ENCODE measurements around the gene PPP1R10. TPM values are rescaled to one million over a fixed set of nuclear protein-coding genes. Genes with fewer than 3 reads are reported as not detected.
"Not testable (repeated sequence)": the region's sequence is repeated elsewhere in the genome, so short reads cannot be mapped to it uniquely, and the experiment has no call there.

PPP1R10 gene
- polyA plus RNA-seq, 1 donor: 43.6 TPM

DNA sequence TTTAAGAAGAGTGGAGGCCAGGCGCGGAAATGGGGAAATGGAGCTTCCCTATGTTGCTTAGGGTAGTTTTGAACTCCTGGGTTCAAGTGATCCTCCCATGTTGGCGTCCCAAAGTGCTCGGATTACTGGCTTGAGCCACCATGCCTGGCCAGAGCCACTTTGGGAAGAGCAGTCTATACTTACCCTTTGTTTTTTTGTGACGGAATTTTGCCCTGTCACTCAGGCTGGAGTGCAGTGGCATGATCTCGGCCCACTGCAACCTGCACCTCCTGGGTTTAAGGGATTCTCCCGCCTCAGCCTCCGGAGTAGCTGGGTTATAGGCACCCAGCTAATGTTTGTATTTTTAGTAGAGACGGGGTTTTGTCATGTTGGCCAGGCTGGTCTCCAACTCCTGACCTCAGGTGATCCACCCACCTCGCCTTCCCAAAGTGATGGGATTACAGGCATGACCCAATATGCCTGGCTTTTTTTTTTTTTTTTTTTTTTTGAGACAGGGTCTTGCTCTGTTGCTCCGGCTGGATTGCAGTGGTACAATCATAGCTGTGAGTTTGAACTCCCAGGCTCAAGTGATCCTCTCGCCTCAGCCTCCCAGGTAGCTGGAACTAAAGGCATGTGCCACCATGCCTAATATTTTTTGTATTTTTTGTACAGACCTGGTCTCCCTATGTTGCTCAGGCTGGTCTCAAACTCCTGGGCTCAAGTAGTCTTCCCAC, 18.0 kb downstream of the PPP1R10 start:
- H3K36me3 ChIP-seq (ENCODE audit: control insufficient read depth, insufficient read depth, low read length): peaks cover 47% of the 10 kb centered on the region
- no peak for DNase-seq
- no peak overlapping the region for H3K4me3 ChIP-seq (ENCODE audit: low read length)
- no peak overlapping the region for H3K27ac ChIP-seq (ENCODE audit: low read length)
- no peaks in the 10 kb centered on the region for H3K27me3 ChIP-seq (ENCODE audit: control insufficient read depth, insufficient read depth, low read length)
- H3K4me1 ChIP-seq (ENCODE audit: control insufficient read depth, insufficient read depth, low read length): no peaks in the 10 kb centered on the region
- H3K9me3 ChIP-seq (ENCODE audit: control insufficient read depth, low read depth, low read length): no peaks in the 10 kb centered on the region
- no CpG with 5 or more reads among the region's 12 CpGs for WGBS (ENCODE audit: insufficient coverage, low lambda C conversion rate)

DNA sequence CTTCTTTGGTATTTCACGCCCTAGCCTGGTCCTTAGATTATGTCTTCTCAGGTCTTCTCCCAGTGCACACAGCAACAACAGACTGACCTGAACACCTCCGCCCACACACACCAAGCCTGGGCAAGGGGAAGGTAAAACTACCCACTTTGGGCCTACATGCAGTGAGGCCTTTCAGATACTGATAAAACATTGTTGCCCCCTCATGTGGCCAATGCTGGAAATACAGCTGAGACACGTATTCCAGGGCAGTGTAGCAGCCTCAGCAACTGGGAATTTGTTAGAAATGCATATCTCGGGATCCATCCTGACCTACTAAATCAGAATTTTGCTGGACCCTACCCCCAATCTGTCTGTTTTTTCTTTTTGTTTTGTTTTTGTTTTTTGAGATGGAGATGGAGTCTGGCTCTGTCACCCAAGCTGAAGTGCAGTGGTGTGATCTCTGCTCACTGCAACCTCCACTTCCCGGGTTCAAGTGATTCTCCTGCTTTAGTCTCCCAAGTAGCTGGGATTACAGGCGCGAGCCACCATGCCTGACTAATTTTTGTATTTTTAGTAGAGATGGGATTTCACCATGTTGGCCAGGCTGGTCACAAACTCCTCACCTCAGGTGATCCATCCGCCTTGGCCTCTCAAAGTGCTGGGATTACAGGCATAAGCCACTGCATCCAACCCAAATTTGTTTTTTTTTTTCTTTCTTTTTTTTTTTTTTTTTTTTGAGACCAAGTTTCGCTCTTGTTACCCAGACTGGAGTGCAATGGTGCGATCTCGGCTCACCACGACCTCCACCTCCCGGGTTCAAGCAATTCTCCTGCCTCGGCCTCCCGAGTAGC, 19.5 kb downstream of the PPP1R10 start:
- not testable (repeated sequence) for H3K4me1 ChIP-seq (ENCODE audit: control insufficient read depth, insufficient read depth, low read length); H3K27ac ChIP-seq (ENCODE audit: low read length); H3K27me3 ChIP-seq (ENCODE audit: control insufficient read depth, insufficient read depth, low read length); H3K9me3 ChIP-seq (ENCODE audit: control insufficient read depth, low read depth, low read length); H3K4me3 ChIP-seq (ENCODE audit: low read length)
- peak; percentile 34 to 63 for DNase-seq
- peaks cover 41% of the 10 kb centered on the region for H3K36me3 ChIP-seq (ENCODE audit: control insufficient read depth, insufficient read depth, low read length)
- no CpG with 5 or more reads among the region's 15 CpGs for WGBS (ENCODE audit: insufficient coverage, low lambda C conversion rate)

GRCh38 chr6:30592287-30592686, 24.8 kb downstream of the PPP1R10 start:
- H3K4me3 ChIP-seq (ENCODE audit: low read length): no peak overlapping the region
- no peaks in the 10 kb centered on the region for H3K4me1 ChIP-seq (ENCODE audit: control insufficient read depth, insufficient read depth, low read length)
- H3K9me3 ChIP-seq (ENCODE audit: control insufficient read depth, low read depth, low read length): no peaks in the 10 kb centered on the region
- H3K27me3 ChIP-seq (ENCODE audit: control insufficient read depth, insufficient read depth, low read length): no peaks in the 10 kb centered on the region
- peaks cover 65% of the 10 kb centered on the region for H3K36me3 ChIP-seq (ENCODE audit: control insufficient read depth, insufficient read depth, low read length)
- no peak for DNase-seq
- no peak overlapping the region for H3K27ac ChIP-seq (ENCODE audit: low read length)
- WGBS (ENCODE audit: insufficient coverage, low lambda C conversion rate): 100% methylated on average over 1 of the region's 1 CpG

- Histone ChIP-seq H3K36me3 (ENCODE audit: control insufficient read depth, insufficient read depth, low read length) (peaks cover 75% of the 10 kb centered on the region), H3K27ac (ENCODE audit: low read length) (no peak overlapping the region), H3K4me1 (ENCODE audit: control insufficient read depth, insufficient read depth, low read length) (no peaks in the 10 kb centered on the region), H3K4me3 (ENCODE audit: low read length) (no peak overlapping the region), H3K9me3 (ENCODE audit: control insufficient read depth, low read depth, low read length) (no peaks in the 10 kb centered on the region), H3K27me3 (ENCODE audit: control insufficient read depth, insufficient read depth, low read length) (no peaks in the 10 kb centered on the region)
- DNase-seq: no peak
- no CpG with 5 or more reads among the region's 1 CpG for WGBS (ENCODE audit: insufficient coverage, low lambda C conversion rate)
These were observed 26.0 kb downstream of the PPP1R10 start for GRCh38 chr6:30591008-30591407.

DNA sequence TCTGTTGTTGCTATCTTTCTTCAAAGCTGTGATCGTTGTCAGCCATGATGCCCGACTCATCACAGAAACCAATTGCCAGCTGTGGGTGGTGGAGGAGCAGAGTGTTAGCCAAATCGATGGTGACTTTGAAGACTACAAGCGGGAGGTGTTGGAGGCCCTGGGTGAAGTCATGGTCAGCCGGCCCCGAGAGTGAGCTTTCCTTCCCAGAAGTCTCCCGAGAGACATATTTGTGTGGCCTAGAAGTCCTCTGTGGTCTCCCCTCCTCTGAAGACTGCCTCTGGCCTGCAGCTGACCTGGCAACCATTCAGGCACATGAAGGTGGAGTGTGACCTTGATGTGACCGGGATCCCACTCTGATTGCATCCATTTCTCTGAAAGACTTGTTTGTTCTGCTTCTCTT, 26.5 kb downstream of the PPP1R10 start:
- no peaks in the 10 kb centered on the region for H3K9me3 ChIP-seq (ENCODE audit: control insufficient read depth, low read depth, low read length)
- H3K27ac ChIP-seq (ENCODE audit: low read length): no peak overlapping the region
- WGBS (ENCODE audit: insufficient coverage, low lambda C conversion rate): 100% methylated on average over 1 of the region's 8 CpGs
- peaks cover 78% of the 10 kb centered on the region for H3K36me3 ChIP-seq (ENCODE audit: control insufficient read depth, insufficient read depth, low read length)
- H3K4me1 ChIP-seq (ENCODE audit: control insufficient read depth, insufficient read depth, low read length): no peaks in the 10 kb centered on the region
- no peaks in the 10 kb centered on the region for H3K27me3 ChIP-seq (ENCODE audit: control insufficient read depth, insufficient read depth, low read length)
- no peak for DNase-seq
- H3K4me3 ChIP-seq (ENCODE audit: low read length): no peak overlapping the region

GRCh38 chr6:30589754-30590358, 27.2 kb downstream of the PPP1R10 start:
- peaks cover 83% of the 10 kb centered on the region for H3K36me3 ChIP-seq (ENCODE audit: control insufficient read depth, insufficient read depth, low read length)
- no peak overlapping the region for H3K4me3 ChIP-seq (ENCODE audit: low read length)
- no peaks in the 10 kb centered on the region for H3K27me3 ChIP-seq (ENCODE audit: control insufficient read depth, insufficient read depth, low read length)
- no peak overlapping the region for H3K27ac ChIP-seq (ENCODE audit: low read length)
- no CpG with 5 or more reads among the region's 15 CpGs for WGBS (ENCODE audit: insufficient coverage, low lambda C conversion rate)
- H3K4me1 ChIP-seq (ENCODE audit: control insufficient read depth, insufficient read depth, low read length): no peaks in the 10 kb centered on the region
- H3K9me3 ChIP-seq (ENCODE audit: control insufficient read depth, low read depth, low read length): no peaks in the 10 kb centered on the region
- no peak for DNase-seq

DNA sequence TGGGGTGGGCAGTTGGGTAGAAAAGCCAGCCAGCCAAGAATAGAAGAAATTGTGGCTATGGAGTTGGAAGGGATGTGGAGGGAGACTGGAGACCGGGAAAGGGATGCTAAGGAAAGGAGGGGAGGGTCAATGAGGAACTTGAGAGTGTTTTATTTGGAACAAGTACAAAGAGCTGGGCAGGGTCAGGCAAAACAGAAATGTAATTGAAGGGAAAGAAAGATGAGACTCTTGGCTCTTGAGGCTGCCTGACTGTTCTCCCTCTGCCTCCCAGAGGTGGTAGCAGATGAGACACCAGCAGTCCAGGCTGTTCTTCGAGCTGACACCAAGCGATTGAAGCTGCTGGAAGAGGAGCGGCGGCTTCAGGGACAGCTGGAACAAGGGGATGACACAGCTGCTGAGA, 33.1 kb downstream of the PPP1R10 start:
- no peak for DNase-seq
- Histone ChIP-seq H3K9me3 (ENCODE audit: control insufficient read depth, low read depth, low read length) (no peaks in the 10 kb centered on the region), H3K36me3 (ENCODE audit: control insufficient read depth, insufficient read depth, low read length) (peaks cover 87% of the 10 kb centered on the region), H3K4me3 (ENCODE audit: low read length) (no peak overlapping the region), H3K27ac (ENCODE audit: low read length) (no peak overlapping the region), H3K27me3 (ENCODE audit: control insufficient read depth, insufficient read depth, low read length) (no peaks in the 10 kb centered on the region), H3K4me1 (ENCODE audit: control insufficient read depth, insufficient read depth, low read length) (no peaks in the 10 kb centered on the region)
- 100% methylated on average over 1 of the region's 5 CpGs for WGBS (ENCODE audit: insufficient coverage, low lambda C conversion rate)

DNA sequence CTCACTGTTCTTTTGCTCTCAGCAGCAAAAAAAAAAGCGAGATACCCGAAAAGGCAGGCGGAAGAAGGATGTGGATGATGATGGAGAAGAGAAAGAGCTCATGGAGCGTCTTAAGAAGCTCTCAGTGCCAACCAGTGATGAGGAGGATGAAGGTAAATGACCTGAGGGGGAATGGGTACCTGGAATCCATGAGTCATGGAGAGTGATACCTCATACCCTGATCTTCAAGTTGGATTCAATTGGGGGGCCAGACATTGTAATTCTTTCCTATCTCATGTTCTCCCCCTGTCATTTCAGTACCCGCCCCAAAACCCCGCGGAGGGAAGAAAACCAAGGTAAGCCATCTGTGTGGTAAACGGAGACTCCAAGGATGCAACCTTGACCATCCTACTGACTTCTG, 39.0 kb downstream of the PPP1R10 start:
- no peak overlapping the region for H3K27ac ChIP-seq (ENCODE audit: low read length)
- DNase-seq: no peak
- peaks cover 15% of the 10 kb centered on the region for H3K4me1 ChIP-seq (ENCODE audit: control insufficient read depth, insufficient read depth, low read length)
- H3K27me3 ChIP-seq (ENCODE audit: control insufficient read depth, insufficient read depth, low read length): no peaks in the 10 kb centered on the region
- H3K36me3 ChIP-seq (ENCODE audit: control insufficient read depth, insufficient read depth, low read length): peaks cover 56% of the 10 kb centered on the region
- WGBS (ENCODE audit: insufficient coverage, low lambda C conversion rate): 96% methylated on average over 3 of the region's 8 CpGs
- no peak overlapping the region for H3K4me3 ChIP-seq (ENCODE audit: low read length)
- no peaks in the 10 kb centered on the region for H3K9me3 ChIP-seq (ENCODE audit: control insufficient read depth, low read depth, low read length)

GRCh38 chr6:30573113-30573512, 43.9 kb downstream of the PPP1R10 start:
- Histone ChIP-seq H3K36me3 (ENCODE audit: control insufficient read depth, insufficient read depth, low read length) (peaks cover 15% of the 10 kb centered on the region), H3K4me1 (ENCODE audit: control insufficient read depth, insufficient read depth, low read length) (peaks cover 25% of the 10 kb centered on the region), H3K9me3 (ENCODE audit: control insufficient read depth, low read depth, low read length) (no peaks in the 10 kb centered on the region), H3K27ac (ENCODE audit: low read length) (peak overlapping the region; percentile 95), H3K27me3 (ENCODE audit: control insufficient read depth, insufficient read depth, low read length) (no peaks in the 10 kb centered on the region), H3K4me3 (ENCODE audit: low read length) (peak overlapping the region; percentile 8)
- DNase-seq: peak; percentile 23 to 74
- 41% methylated on average over 4 of the region's 4 CpGs for WGBS (ENCODE audit: insufficient coverage, low lambda C conversion rate)

- no peaks in the 10 kb centered on the region for H3K27me3 ChIP-seq (ENCODE audit: control insufficient read depth, insufficient read depth, low read length)
- peak; percentile 44 to 64 for DNase-seq
- peaks cover 25% of the 10 kb centered on the region for H3K4me1 ChIP-seq (ENCODE audit: control insufficient read depth, insufficient read depth, low read length)
- peak overlapping the region; percentile 95 for H3K27ac ChIP-seq (ENCODE audit: low read length)
- H3K9me3 ChIP-seq (ENCODE audit: control insufficient read depth, low read depth, low read length): no peaks in the 10 kb centered on the region
- H3K4me3 ChIP-seq (ENCODE audit: low read length): peak overlapping the region; percentile 85
- peaks cover 5% of the 10 kb centered on the region for H3K36me3 ChIP-seq (ENCODE audit: control insufficient read depth, insufficient read depth, low read length)
These were observed 44.9 kb downstream of the PPP1R10 start for GRCh38 chr6:30572148-30572547.

Measured in large intestine (tissue), 3 donors.